OCI-LY1 (cell line): ENCODE results near the gene CBFA2T2.

Source experiments
- EZH2 ChIP-seq: fragments of 200-600 bp; sonication (generic), shearing (Covaris generic); IDR thresholded peaks from 2 replicates; pipeline ENCODE4 v1.8.0; 2017; ENCODE audit warnings: borderline replicate concordance, mixed run types, mild to moderate bottlenecking, antibody characterized with exemption, low read length, moderate library complexity, mixed read lengths
- TF ChIP-seq, protein P1 (sequence below): fragments of 200-600 bp; sonication (generic), shearing (Covaris generic); IDR thresholded peaks from 2 replicates; pipeline ENCODE4 v1.5.1; 2017; ENCODE audit warnings: mild to moderate bottlenecking, antibody characterized with exemption, low read length, moderate library complexity, mixed read lengths

DNA sequence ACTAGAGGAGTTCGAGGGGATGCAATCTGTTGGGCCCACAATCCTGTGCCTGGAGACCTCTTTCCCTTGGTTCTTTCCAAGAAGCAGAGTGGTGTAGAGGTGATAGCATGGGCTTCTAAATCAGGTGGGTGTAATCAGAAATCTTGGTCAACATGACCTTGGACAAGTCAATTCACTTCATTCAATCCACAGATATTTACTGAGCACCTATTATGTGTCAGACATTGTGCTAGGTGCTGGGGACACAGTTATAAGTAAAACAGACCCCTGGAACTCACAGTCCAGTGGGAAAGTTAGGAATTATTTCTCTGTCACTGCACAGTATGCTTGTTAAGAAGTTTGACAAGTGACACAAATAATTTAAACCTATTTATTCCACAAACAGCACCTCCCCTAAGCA, 199.6 kb downstream of the CBFA2T2 start:
- TF ChIP-seq, protein P1, sequence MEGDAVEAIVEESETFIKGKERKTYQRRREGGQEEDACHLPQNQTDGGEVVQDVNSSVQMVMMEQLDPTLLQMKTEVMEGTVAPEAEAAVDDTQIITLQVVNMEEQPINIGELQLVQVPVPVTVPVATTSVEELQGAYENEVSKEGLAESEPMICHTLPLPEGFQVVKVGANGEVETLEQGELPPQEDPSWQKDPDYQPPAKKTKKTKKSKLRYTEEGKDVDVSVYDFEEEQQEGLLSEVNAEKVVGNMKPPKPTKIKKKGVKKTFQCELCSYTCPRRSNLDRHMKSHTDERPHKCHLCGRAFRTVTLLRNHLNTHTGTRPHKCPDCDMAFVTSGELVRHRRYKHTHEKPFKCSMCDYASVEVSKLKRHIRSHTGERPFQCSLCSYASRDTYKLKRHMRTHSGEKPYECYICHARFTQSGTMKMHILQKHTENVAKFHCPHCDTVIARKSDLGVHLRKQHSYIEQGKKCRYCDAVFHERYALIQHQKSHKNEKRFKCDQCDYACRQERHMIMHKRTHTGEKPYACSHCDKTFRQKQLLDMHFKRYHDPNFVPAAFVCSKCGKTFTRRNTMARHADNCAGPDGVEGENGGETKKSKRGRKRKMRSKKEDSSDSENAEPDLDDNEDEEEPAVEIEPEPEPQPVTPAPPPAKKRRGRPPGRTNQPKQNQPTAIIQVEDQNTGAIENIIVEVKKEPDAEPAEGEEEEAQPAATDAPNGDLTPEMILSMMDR: no peak
- TF ChIP-seq EZH2: no peak
